SU-DHL-6 (cell line): Measurements from ENCODE around the gene GDA.

Source experiments
- EZH2phosphoT487 ChIP-seq: fragments of 200-600 bp; sonication (generic), shearing (Covaris generic); conservative IDR thresholded peaks from 2 replicates; pipeline ENCODE4 v1.6.1; 2018; ENCODE audit warnings: mild to moderate bottlenecking, antibody characterized with exemption, low read length, moderate library complexity, mixed read lengths
- TF ChIP-seq, protein P1 (sequence below): fragments of 200-600 bp; sonication (generic); IDR thresholded peaks from one replicate; pipeline ENCODE4 v1.5.1; 2017; ENCODE audit warnings: antibody characterized with exemption, mild to moderate bottlenecking, low read length, moderate library complexity; ENCODE audit not compliant: insufficient read depth, poor library complexity, severe bottlenecking

DNA sequence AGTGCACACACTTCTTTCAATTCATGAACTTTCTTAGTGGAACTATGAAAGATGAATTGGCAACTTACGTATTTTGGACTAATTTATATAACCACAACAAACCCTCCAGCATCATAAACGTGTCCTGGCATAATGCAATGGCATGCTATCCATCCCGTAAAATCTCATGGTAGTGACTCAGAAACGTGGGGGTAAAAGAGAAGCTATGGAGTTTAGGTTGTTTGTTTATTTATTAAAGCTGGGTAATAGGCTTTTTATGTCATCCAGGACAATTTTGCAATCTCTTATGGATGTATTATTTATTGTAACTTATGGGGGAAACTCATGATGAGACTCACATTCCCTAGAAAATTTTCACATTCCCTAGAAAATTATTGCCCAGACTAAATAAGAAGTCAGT lies 106.3 kb downstream of the GDA start:
- TF ChIP-seq, protein P1, sequence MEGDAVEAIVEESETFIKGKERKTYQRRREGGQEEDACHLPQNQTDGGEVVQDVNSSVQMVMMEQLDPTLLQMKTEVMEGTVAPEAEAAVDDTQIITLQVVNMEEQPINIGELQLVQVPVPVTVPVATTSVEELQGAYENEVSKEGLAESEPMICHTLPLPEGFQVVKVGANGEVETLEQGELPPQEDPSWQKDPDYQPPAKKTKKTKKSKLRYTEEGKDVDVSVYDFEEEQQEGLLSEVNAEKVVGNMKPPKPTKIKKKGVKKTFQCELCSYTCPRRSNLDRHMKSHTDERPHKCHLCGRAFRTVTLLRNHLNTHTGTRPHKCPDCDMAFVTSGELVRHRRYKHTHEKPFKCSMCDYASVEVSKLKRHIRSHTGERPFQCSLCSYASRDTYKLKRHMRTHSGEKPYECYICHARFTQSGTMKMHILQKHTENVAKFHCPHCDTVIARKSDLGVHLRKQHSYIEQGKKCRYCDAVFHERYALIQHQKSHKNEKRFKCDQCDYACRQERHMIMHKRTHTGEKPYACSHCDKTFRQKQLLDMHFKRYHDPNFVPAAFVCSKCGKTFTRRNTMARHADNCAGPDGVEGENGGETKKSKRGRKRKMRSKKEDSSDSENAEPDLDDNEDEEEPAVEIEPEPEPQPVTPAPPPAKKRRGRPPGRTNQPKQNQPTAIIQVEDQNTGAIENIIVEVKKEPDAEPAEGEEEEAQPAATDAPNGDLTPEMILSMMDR, result no peak
- no peak for TF ChIP-seq EZH2phosphoT487
